MG63 (cell line): ENCODE data around the gene SDR9C7. TPM values are rescaled to one million over a fixed set of nuclear protein-coding genes. Genes with fewer than 3 reads are reported as not detected.
"Not testable (repeated sequence)": the region's sequence is repeated elsewhere in the genome, so short reads cannot be mapped to it uniquely, and the experiment has no call there.

ENCODE experiments used
- DNase-seq: peaks from one replicate; pipeline ENCODE4 v3.0.0-alpha.2; 2020
- H3K27me3 ChIP-seq: fragments of 250-450 bp; sonication (Bioruptor Pico); 2 replicates; pipeline ENCODE4 v1.5.1; 2020; ENCODE audit warnings: mild to moderate bottlenecking, moderate library complexity
- H3K36me3 ChIP-seq: fragments of 250-450 bp; sonication (Bioruptor Pico); 2 replicates; pipeline ENCODE4 v1.5.1; 2020; ENCODE audit warnings: mild to moderate bottlenecking, moderate library complexity
- H3K4me3 ChIP-seq: fragments of 250-450 bp; sonication (Bioruptor Pico); 2 replicates; pipeline ENCODE4 v1.5.1; 2020; ENCODE audit warnings: mild to moderate bottlenecking, moderate library complexity
- H3K9me3 ChIP-seq: fragments of 250-450 bp; sonication (Bioruptor Pico); 2 replicates; pipeline ENCODE4 v1.5.1; 2020; ENCODE audit warnings: mild to moderate bottlenecking, moderate library complexity
- total RNA-seq: library from RNA; depleted of rRNA; stranded (reverse); fragments of >200 nt; shearing (Covaris generic); gene quantifications from 2 replicates; pipeline ENCODE4 v1.2.3, GENCODE V29; 2014; ENCODE audit warnings: low replicate concordance

Gene SDR9C7
- total RNA-seq, 1 experiment from 2014 or later, result not detected

DNA sequence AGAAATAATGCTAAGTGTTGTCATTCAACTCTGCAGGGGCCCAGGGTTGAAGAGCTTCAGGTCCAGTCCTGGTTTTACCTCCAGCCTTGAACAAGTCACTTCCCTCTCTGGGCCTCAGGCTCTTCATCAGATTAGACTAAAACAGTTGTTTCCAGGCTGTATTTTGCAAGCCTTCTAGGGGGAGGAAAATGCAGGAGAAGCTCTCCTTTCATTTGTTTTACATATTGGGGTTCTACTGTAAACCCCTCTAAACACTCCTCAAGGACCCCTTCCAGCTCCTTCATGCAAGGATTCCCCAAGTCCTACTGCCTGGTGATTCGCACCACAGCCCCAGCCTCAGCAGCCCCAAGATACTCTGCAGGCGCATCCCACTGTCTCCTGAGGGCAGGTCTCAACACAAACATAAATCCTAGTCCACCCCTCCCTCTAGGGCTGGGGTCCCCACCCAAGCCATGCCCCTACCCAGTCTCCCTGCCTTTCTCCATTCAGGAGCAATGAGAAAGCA lies 2.7 kb downstream of the SDR9C7 start:
- DNase-seq, result no peak
- no peak overlapping the region for H3K4me3 ChIP-seq
- H3K27me3 ChIP-seq, result no peaks in the 10 kb centered on the region
- H3K9me3 ChIP-seq, result no peaks in the 10 kb centered on the region
- H3K36me3 ChIP-seq, result no peaks in the 10 kb centered on the region

DNA sequence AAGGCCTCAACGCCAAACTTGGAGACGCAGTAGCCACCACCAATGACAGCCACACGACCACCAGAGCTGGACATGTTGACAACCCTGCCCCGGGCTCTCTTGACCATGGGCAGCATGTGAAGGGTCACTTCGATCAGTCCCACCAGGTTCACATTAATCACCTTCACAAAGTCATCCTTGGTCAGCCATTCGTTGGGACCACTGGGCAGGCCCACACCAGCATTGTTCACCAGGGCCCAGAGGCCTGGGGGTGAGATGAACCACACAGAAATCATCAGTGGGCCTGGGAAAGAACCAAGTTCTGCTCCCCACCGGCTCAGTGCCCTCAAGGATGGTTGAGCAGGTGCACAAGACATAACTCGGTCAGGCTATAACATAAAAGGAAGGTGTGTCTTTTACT lies 4.0 kb downstream of the SDR9C7 start:
- H3K4me3 ChIP-seq, result no peak overlapping the region
- H3K9me3 ChIP-seq, result no peaks in the 10 kb centered on the region
- H3K27me3 ChIP-seq, result no peaks in the 10 kb centered on the region
- DNase-seq, result no peak
- H3K36me3 ChIP-seq, result no peaks in the 10 kb centered on the region

GRCh38 chr12:56929780-56930179 lies 4.4 kb downstream of the SDR9C7 start:
- H3K27me3 ChIP-seq, result no peaks in the 10 kb centered on the region
- no peak for DNase-seq
- H3K4me3 ChIP-seq, result no peak overlapping the region
- H3K36me3 ChIP-seq, result no peaks in the 10 kb centered on the region
- no peaks in the 10 kb centered on the region for H3K9me3 ChIP-seq

DNA sequence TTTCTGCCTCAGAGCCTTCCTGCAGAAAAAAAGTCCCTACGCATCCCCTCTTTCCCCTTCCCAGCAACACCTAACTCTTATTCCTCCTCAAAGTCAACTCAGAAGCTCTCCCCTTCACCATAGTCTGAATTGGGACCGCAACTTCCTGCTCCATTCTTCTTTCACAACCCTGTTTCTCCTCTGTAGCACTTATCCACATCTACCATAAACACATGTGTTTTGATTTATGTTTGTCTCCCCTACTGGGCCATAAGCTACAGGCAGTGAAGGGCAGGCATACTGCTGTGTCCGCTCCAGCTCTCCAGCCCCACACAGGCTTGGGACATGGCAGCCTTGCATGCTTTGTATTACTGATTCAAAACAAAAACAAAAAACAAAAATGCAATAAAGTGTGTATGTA lies 5.9 kb downstream of the SDR9C7 start:
- Histone ChIP-seq H3K27me3 (no peaks in the 10 kb centered on the region), H3K9me3 (no peaks in the 10 kb centered on the region), H3K36me3 (no peaks in the 10 kb centered on the region), H3K4me3 (no peak overlapping the region)
- no peak for DNase-seq

GRCh38 chr12:56927281-56927680 lies 6.9 kb downstream of the SDR9C7 start:
- no peaks in the 10 kb centered on the region for H3K36me3 ChIP-seq
- DNase-seq, result no peak
- H3K27me3 ChIP-seq, result no peaks in the 10 kb centered on the region
- no peak overlapping the region for H3K4me3 ChIP-seq
- no peaks in the 10 kb centered on the region for H3K9me3 ChIP-seq

GRCh38 chr12:56922031-56922430 lies 12.2 kb downstream of the SDR9C7 start:
- no peak overlapping the region for H3K4me3 ChIP-seq
- no peak for DNase-seq

GRCh38 chr12:56921346-56921745 lies 12.9 kb downstream of the SDR9C7 start:
- Histone ChIP-seq H3K27me3 (no peaks in the 10 kb centered on the region), H3K4me3 (no peak overlapping the region), H3K9me3 (no peaks in the 10 kb centered on the region; the same call in 1 of the 2 replicates), H3K36me3 (no peaks in the 10 kb centered on the region)
- no peak for DNase-seq

More at GRCh38 chr12:56922031-56922430, 12.2 kb downstream of the SDR9C7 start:
- Histone ChIP-seq H3K9me3 (no peaks in the 10 kb centered on the region; the same call in 1 of the 2 replicates), H3K36me3 (no peaks in the 10 kb centered on the region), H3K27me3 (no peaks in the 10 kb centered on the region)

GRCh38 chr12:56918139-56918538 lies 16.1 kb downstream of the SDR9C7 start:
- not testable (repeated sequence) for DNase-seq, H3K9me3 ChIP-seq, H3K36me3 ChIP-seq, H3K4me3 ChIP-seq, H3K27me3 ChIP-seq

DNA sequence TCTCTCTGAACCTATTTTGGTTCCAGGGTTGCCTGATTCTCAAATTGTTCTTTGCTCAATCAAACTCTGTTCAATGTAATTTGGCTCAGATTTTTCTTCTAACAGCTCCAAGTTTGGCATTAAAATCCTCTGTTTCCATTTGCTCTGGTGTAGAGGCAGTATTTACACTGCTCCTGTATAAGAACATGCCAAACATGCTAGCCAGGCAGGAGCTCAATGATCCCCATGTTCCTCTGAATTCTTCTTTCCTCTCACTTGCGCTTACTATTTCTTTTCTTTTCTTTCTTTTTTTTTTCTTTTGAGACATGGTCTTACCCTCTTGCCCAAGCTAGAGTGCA lies 17.2 kb downstream of the SDR9C7 start:
- H3K36me3 ChIP-seq, result no peaks in the 10 kb centered on the region
- no peaks in the 10 kb centered on the region; the same call in none of the 2 replicates for H3K9me3 ChIP-seq
- DNase-seq, result no peak
- no peak overlapping the region for H3K4me3 ChIP-seq
- no peaks in the 10 kb centered on the region for H3K27me3 ChIP-seq

DNA sequence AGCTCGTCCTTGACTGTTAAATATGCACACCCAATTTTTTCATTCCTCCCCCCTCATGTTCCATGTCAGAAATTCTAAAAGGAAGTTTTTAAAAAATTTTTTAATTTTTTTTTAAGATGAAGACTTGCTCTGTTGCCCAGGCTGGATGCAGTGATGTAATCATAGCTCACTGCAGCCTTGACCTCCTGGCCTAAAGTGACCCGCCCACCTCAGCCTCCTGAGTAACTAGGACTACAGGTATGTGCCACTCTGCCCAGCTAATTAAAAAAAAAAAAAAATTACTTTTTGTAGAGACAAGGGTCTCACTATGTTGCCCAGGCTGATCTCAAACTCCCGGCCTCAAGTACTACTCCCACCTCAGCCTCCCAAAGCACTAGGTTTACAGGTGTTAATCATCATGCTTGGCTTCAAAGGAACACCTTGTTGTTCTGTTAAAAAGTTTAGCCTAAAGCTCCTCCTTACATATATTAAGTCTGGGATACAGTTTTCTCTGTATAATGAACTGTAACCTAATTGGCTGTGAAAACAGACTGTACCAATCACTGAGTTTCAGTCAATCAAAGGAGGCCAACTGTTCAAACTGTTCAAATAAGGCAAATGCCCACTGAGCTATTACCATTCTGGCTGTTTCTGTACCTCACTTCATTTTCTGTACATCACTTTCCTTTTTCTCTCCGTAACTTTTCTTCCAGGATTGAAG lies 17.8 kb downstream of the SDR9C7 start:
- no peak for DNase-seq
- no peaks in the 10 kb centered on the region for H3K27me3 ChIP-seq

DNA sequence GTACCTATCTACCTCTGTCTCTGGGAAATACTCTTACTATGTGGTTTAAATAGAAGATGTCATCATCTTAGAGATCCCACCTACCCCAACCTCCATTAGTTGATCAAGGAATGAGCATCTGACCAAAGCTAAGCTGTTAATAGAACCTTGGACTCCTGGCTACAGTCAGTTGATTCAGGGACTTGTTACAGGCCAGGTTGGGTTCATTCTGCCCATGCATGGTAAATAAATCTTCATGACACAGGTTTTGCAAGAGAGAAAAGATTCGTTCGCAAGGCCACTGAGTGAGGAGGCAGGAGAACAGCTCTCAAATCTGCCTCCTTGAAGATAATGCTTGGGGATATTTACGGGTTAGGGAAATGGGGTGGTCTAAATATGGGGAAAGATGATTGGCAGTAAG lies 19.5 kb downstream of the SDR9C7 start:
- H3K27me3 ChIP-seq, result no peaks in the 10 kb centered on the region
- peaks cover 2% of the 10 kb centered on the region for H3K9me3 ChIP-seq
- no peaks in the 10 kb centered on the region for H3K36me3 ChIP-seq

More for the DNA sequence above, 17.8 kb downstream of the SDR9C7 start:
- no peaks in the 10 kb centered on the region for H3K36me3 ChIP-seq
- H3K4me3 ChIP-seq, result no peak overlapping the region
- no peaks in the 10 kb centered on the region; the same call in none of the 2 replicates for H3K9me3 ChIP-seq

GRCh38 chr12:56914256-56914655 lies 20.0 kb downstream of the SDR9C7 start:
- peaks cover 6% of the 10 kb centered on the region for H3K9me3 ChIP-seq
- H3K4me3 ChIP-seq, result no peak overlapping the region
- H3K27me3 ChIP-seq, result no peaks in the 10 kb centered on the region
- H3K36me3 ChIP-seq, result no peaks in the 10 kb centered on the region
- no peak for DNase-seq

More for the DNA sequence above, 19.5 kb downstream of the SDR9C7 start:
- no peak overlapping the region for H3K4me3 ChIP-seq
- DNase-seq, result no peak

GRCh38 chr12:56909403-56909802 lies 24.8 kb downstream of the SDR9C7 start:
- not testable (repeated sequence) for H3K27me3 ChIP-seq, DNase-seq

GRCh38 chr12:56908136-56908535 lies 26.1 kb downstream of the SDR9C7 start:
- Histone ChIP-seq H3K9me3 (peaks cover 12% of the 10 kb centered on the region), H3K4me3 (no peak overlapping the region), H3K27me3 (no peaks in the 10 kb centered on the region), H3K36me3 (no peaks in the 10 kb centered on the region)
- no peak for DNase-seq

More at GRCh38 chr12:56909403-56909802, 24.8 kb downstream of the SDR9C7 start:
- H3K36me3 ChIP-seq, H3K4me3 ChIP-seq, H3K9me3 ChIP-seq: not testable (repeated sequence)

- Histone ChIP-seq H3K27me3 (no peaks in the 10 kb centered on the region), H3K36me3 (no peaks in the 10 kb centered on the region), H3K4me3 (no peak overlapping the region), H3K9me3 (peaks cover 18% of the 10 kb centered on the region)
- no peak for DNase-seq
Observed at GRCh38 chr12:56905852-56906251, 28.4 kb downstream of the SDR9C7 start.

- Histone ChIP-seq H3K27me3 (no peaks in the 10 kb centered on the region), H3K9me3 (peaks cover 14% of the 10 kb centered on the region), H3K4me3 (no peak overlapping the region), H3K36me3 (no peaks in the 10 kb centered on the region)
- DNase-seq, result no peak
Observed at GRCh38 chr12:56903374-56903773, 30.8 kb downstream of the SDR9C7 start.

GRCh38 chr12:56901313-56901712 lies 32.9 kb downstream of the SDR9C7 start:
- peaks cover 14% of the 10 kb centered on the region for H3K9me3 ChIP-seq
- DNase-seq, H3K27me3 ChIP-seq, H3K36me3 ChIP-seq, H3K4me3 ChIP-seq: not testable (repeated sequence)

DNA sequence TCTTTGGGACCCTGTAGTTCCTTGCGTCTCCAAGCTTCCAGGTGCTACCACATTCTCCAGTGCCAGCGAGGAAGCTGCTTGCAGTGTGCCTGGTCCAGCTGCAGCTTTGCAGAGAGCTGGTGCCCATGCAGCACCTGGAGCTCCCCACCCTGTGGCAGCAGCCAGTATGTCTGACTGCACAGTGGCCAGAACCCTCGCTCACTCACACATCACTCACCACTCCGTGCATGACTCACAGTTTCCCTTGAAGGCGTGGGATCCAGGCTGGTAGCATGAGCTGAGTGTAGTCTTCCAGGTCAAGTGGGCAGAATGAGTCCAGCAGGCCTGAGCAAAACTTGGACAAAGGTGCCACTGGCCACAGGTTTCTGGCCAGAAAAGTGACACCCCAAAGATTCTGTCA lies 33.6 kb downstream of the SDR9C7 start:
- no peaks in the 10 kb centered on the region for H3K27me3 ChIP-seq
- no peaks in the 10 kb centered on the region for H3K36me3 ChIP-seq
- peaks cover 14% of the 10 kb centered on the region for H3K9me3 ChIP-seq
- H3K4me3 ChIP-seq, result no peak overlapping the region
- peak; percentile 93 for DNase-seq
